GM23338 (cell line): Measurements from ENCODE around the gene GRP.

ENCODE experiments used
- CREB1 ChIP-seq: fragments of 250-450 bp; sonication (Bioruptor Pico); IDR thresholded peaks from 2 replicates; pipeline ENCODE4 v1.5.0; 2020; ENCODE audit warnings: low read depth, mild to moderate bottlenecking, moderate library complexity
- CTCF ChIP-seq, 2 experiments: fragments of 200-600 bp in 1 of 2; sonication (generic) in 1 of 2; conservative IDR thresholded peaks; 2 replicates each; pipeline versions ENCODE4 v1.5.1 to v1.6.1; 2016 to 2017; ENCODE audit warnings: antibody characterized with exemption in 2 of 2, low read depth in 2 of 2, mild to moderate bottlenecking in 2 of 2, moderate library complexity in 1 of 2
- ETS1 ChIP-seq: IDR thresholded peaks from 2 replicates; pipeline ENCODE4 v1.6.1; 2016; ENCODE audit warnings: antibody characterized with exemption
- EZH2 ChIP-seq: fragments of 200-600 bp; sonication (generic); IDR thresholded peaks from one replicate; pipeline ENCODE4 v1.8.0; 2017; ENCODE audit warnings: antibody characterized with exemption, mild to moderate bottlenecking, low read depth; ENCODE audit not compliant: unreplicated experiment
- EZH2phosphoT487 ChIP-seq: fragments of 200-600 bp; sonication (generic); IDR thresholded peaks from one replicate; pipeline ENCODE4 v1.8.1; 2018; ENCODE audit warnings: antibody characterized with exemption; ENCODE audit not compliant: unreplicated experiment
- JUNB ChIP-seq: IDR thresholded peaks from one replicate; pipeline ENCODE4 v1.6.1; 2016; ENCODE audit warnings: antibody characterized with exemption; ENCODE audit not compliant: unreplicated experiment
- NANOG ChIP-seq: IDR thresholded peaks from 2 replicates; pipeline ENCODE4 v1.6.1; 2016; ENCODE audit warnings: antibody characterized with exemption, borderline replicate concordance
- POLR2AphosphoS5 ChIP-seq: IDR thresholded peaks from 2 replicates; pipeline ENCODE4 v1.6.1; 2016; ENCODE audit warnings: antibody characterized with exemption, low read depth
- REST ChIP-seq: IDR thresholded peaks from one replicate; pipeline ENCODE4 v1.6.1; 2018; ENCODE audit warnings: antibody characterized with exemption; ENCODE audit not compliant: unreplicated experiment
- STAT1 ChIP-seq: IDR thresholded peaks from one replicate; pipeline ENCODE4 v1.6.1; 2016; ENCODE audit warnings: antibody characterized with exemption; ENCODE audit not compliant: unreplicated experiment
- ZNF114 ChIP-seq: fragments of 250-450 bp; sonication (Bioruptor Pico); IDR thresholded peaks from 2 replicates; pipeline ENCODE4 v1.5.0; 2020; ENCODE audit warnings: mild to moderate bottlenecking, moderate library complexity
- ZNF331 ChIP-seq: fragments of 250-450 bp; sonication (Bioruptor Pico); IDR thresholded peaks from 2 replicates; pipeline ENCODE4 v1.5.0; 2020; ENCODE audit warnings: low read depth, mild to moderate bottlenecking, moderate library complexity
- ZNF462 ChIP-seq: fragments of 250-450 bp; sonication (Bioruptor Pico); IDR thresholded peaks from 2 replicates; pipeline ENCODE4 v1.5.0; 2020; ENCODE audit warnings: mild to moderate bottlenecking, moderate library complexity

GRCh38 chr18:59210299-59210698 lies 9.7 kb upstream of the GRP start:
- TF ChIP-seq EZH2phosphoT487 (no peak), CTCF (conservative IDR thresholded peaks at IDR 0.05; ENCODE audit: low read depth in 2 of 2) (no peak), EZH2 (no peak), POLR2AphosphoS5 (no peak), REST (no peak), CREB1 (CRISPR knock-in tag) (no peak), ETS1 (no peak), STAT1 (no peak), ZNF331 (CRISPR knock-in tag) (no peak), JUNB (no peak), ZNF114 (CRISPR knock-in tag) (no peak), ZNF462 (CRISPR knock-in tag) (no peak), NANOG (no peak)
